ENCODE measurements around the gene ACTC1. TPM values are rescaled to one million over a fixed set of nuclear protein-coding genes. Genes with fewer than 3 reads are reported as not detected.
"Not testable (repeated sequence)": the region's sequence is repeated elsewhere in the genome, so short reads cannot be mapped to it uniquely, and the experiment has no call there.

ACTC1 gene
- polyA plus RNA-seq, 6 donors from 2014 or later: not detected

- Mint-ChIP-seq H3K4me3 (no peak overlapping the region), H3K27ac (peak overlapping the region in 1 of 6 donors; percentile 57), H3K36me3 (peaks cover 0 to 8% of the 10 kb centered on the region in 2 donors), H3K9me3 (peaks cover 2 to 20% (median 11%) of the 10 kb centered on the region in 7 donors), H3K27me3 (peaks cover 18 to 66% (median 42%) of the 10 kb centered on the region in 3 donors), H3K4me1 (no peaks in the 10 kb centered on the region)
- ATAC-seq (ENCODE audit: low read depth in 2 of 2) (no peak), DNase-seq (no peak)
Measured at GRCh38 chr15:34810443-34811129, 15.2 kb upstream of the ACTC1 start.

GRCh38 chr15:34809186-34809585 lies 13.8 kb upstream of the ACTC1 start:
- peaks cover 0 to 8% of the 10 kb centered on the region in 2 donors for H3K36me3 Mint-ChIP-seq
- no peaks in the 10 kb centered on the region for H3K4me1 Mint-ChIP-seq
- no peak for DNase-seq
- H3K4me3 Mint-ChIP-seq: no peak overlapping the region
- H3K27me3 Mint-ChIP-seq: peaks cover 24 to 52% (median 41%) of the 10 kb centered on the region in 3 donors
- peaks cover 2 to 20% (median 11%) of the 10 kb centered on the region in 7 donors for H3K9me3 Mint-ChIP-seq
- ATAC-seq (ENCODE audit: low read depth in 2 of 2): no peak
- H3K27ac Mint-ChIP-seq: no peak overlapping the region

- Mint-ChIP-seq H3K9me3 (peaks cover 2 to 20% (median 11%) of the 10 kb centered on the region in 7 donors), H3K4me3 (no peak overlapping the region), H3K27me3 (peaks cover 18 to 48% (median 36%) of the 10 kb centered on the region in 3 donors), H3K27ac (no peak overlapping the region), H3K4me1 (no peaks in the 10 kb centered on the region), H3K36me3 (peaks cover 0 to 8% of the 10 kb centered on the region in 2 donors)
- DNase-seq (no peak), ATAC-seq (ENCODE audit: low read depth in 2 of 2) (no peak)
Measured at GRCh38 chr15:34808016-34808415, 12.7 kb upstream of the ACTC1 start.

GRCh38 chr15:34807241-34807640 lies 11.9 kb upstream of the ACTC1 start:
- peak overlapping the region in 1 of 6 donors; percentile 4 for H3K27ac Mint-ChIP-seq
- H3K9me3 Mint-ChIP-seq: peaks cover 2 to 20% (median 11%) of the 10 kb centered on the region in 7 donors
- peaks cover 18 to 44% (median 32%) of the 10 kb centered on the region in 3 donors for H3K27me3 Mint-ChIP-seq
- H3K4me3 Mint-ChIP-seq; H3K36me3 Mint-ChIP-seq; H3K4me1 Mint-ChIP-seq; DNase-seq; ATAC-seq (ENCODE audit: low read depth in 2 of 2): not testable (repeated sequence)

- Mint-ChIP-seq H3K27ac (no peak overlapping the region), H3K36me3 (peaks cover 0 to 8% of the 10 kb centered on the region in 2 donors), H3K9me3 (peaks cover 2 to 20% (median 8%) of the 10 kb centered on the region in 7 donors), H3K4me1 (no peaks in the 10 kb centered on the region), H3K27me3 (peaks cover 15 to 40% (median 24%) of the 10 kb centered on the region in 3 donors), H3K4me3 (no peak overlapping the region)
- ATAC-seq (ENCODE audit: low read depth in 2 of 2) (no peak), DNase-seq (no peak)
Measured at GRCh38 chr15:34804776-34805175, 9.4 kb upstream of the ACTC1 start.

- no peaks in the 10 kb centered on the region for H3K4me1 Mint-ChIP-seq
- no peak overlapping the region for H3K27ac Mint-ChIP-seq
- H3K36me3 Mint-ChIP-seq: peaks cover 0 to 8% of the 10 kb centered on the region in 2 donors
- no peak for ATAC-seq (ENCODE audit: low read depth in 2 of 2)
- H3K9me3 Mint-ChIP-seq: peaks cover 2 to 20% (median 10%) of the 10 kb centered on the region in 7 donors
- peaks cover 14 to 40% (median 30%) of the 10 kb centered on the region in 3 donors for H3K27me3 Mint-ChIP-seq
- DNase-seq: no peak
- H3K4me3 Mint-ChIP-seq: no peak overlapping the region
Measured at GRCh38 chr15:34804113-34804512, 8.8 kb upstream of the ACTC1 start.

DNA sequence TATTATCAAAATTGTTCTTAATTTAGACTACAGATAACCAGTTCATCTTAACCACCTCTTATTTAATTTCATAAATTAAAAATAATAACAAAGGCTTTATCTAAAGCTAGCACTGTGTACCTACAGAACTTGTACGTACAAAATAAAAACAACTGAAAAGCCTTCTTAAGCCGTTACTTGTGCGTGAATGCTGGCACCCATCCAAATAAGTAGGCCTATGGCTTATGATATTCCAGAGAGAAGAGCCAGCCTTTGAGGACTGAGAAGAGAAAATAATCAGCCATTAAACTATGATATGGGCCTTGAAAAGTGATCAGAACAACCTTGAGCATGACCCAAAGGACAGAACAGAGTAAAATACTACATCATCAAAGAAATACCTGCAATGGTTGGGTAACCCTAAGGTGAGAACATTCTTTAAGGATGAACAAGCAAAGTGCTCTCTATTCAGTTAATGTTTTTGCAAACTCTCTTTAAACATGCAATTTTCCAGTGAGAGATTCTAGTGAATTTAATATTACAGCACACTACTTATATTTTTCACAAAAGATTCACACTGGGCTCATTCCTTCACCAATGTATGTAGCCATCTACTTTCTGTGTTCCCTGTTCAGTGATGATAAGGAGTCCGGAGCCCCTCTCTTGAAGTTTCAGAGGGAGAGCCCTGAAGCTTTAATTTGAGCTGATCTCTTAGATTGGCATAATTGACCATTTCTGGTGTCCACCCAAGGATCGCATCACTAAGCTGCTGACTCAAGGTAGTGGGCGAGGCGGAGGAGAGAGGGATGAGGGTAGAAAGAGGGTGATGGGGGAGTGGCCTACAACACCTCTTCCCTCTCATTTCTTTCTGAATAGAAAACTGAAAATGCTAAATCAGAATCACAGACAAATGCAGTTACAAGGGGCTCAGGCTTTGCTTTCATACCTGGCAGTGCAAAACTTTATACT lies 7.7 kb upstream of the ACTC1 start:
- Mint-ChIP-seq H3K9me3 (peaks cover 2 to 16% (median 8%) of the 10 kb centered on the region in 7 donors), H3K27ac (no peak overlapping the region), H3K4me1 (no peaks in the 10 kb centered on the region), H3K4me3 (no peak overlapping the region), H3K27me3 (peaks cover 12 to 35% (median 28%) of the 10 kb centered on the region in 3 donors), H3K36me3 (peaks cover 0 to 8% of the 10 kb centered on the region in 2 donors)
- DNase-seq: no peak
- ATAC-seq (ENCODE audit: low read depth in 2 of 2): no peak

GRCh38 chr15:34802371-34802770 lies 7.0 kb upstream of the ACTC1 start:
- Mint-ChIP-seq H3K4me1 (no peaks in the 10 kb centered on the region), H3K4me3 (no peak overlapping the region), H3K9me3 (peaks cover 1 to 11% (median 8%) of the 10 kb centered on the region in 7 donors), H3K27me3 (peaks cover 16 to 40% (median 32%) of the 10 kb centered on the region in 3 donors), H3K27ac (no peak overlapping the region), H3K36me3 (peaks cover 0 to 8% of the 10 kb centered on the region in 2 donors)
- DNase-seq (no peak), ATAC-seq (ENCODE audit: low read depth in 2 of 2) (no peak)

GRCh38 chr15:34799149-34800101 lies 4.1 kb upstream of the ACTC1 start:
- ATAC-seq (ENCODE audit: low read depth in 2 of 2) (no peak), DNase-seq (no peak)
- Mint-ChIP-seq H3K4me3 (peak overlapping the region in 1 of 8 donors; percentile 10), H3K36me3 (peaks cover 0 to under 1% of the 10 kb centered on the region in 2 donors), H3K9me3 (peaks cover 0 to 4% (median 0%) of the 10 kb centered on the region in 7 donors), H3K27ac (peak overlapping the region in 1 of 6 donors; percentile 39), H3K27me3 (peaks cover 23 to 55% (median 52%) of the 10 kb centered on the region in 3 donors), H3K4me1 (peaks cover 0 to under 1% (median 0%) of the 10 kb centered on the region in 3 donors)

DNA sequence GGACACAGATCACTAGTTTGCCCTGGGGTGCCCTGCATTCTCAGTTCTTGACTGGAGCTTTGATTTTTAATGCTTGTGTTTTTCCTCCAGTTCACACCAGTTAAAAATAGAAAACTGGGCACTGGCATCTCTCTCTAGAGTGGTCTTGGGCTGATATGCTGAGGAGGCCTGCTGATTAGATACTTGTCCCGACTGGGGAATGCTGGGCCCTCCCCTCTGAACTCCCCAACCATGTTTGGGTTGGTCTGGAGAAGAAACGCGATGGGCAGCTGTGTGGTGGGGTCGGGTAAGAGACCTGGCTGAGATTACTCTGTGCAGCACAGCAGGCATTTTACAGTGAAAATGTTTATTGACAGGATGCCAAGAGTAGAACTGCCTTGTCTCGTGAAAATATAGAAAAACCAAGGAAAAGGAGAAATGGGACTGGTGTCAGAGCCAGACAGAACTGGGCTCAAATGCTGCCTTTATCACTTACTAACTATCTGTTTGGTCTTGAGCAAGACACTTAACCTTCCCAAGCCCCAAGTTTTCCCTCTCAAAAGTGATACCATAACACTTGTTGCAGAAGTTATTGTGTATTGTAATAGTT lies 1.6 kb upstream of the ACTC1 start:
- Mint-ChIP-seq H3K36me3 (peaks cover 0 to 8% of the 10 kb centered on the region in 2 donors), H3K27me3 (peaks cover 39 to 72% (median 70%) of the 10 kb centered on the region in 3 donors), H3K4me3 (no peak overlapping the region), H3K4me1 (peaks cover 0 to 7% (median 0%) of the 10 kb centered on the region in 3 donors), H3K9me3 (peaks cover 0 to 4% (median 0%) of the 10 kb centered on the region in 7 donors), H3K27ac (peak overlapping the region in 1 of 6 donors; percentile 12)
- ATAC-seq (ENCODE audit: low read depth in 2 of 2): no peak
- no peak for DNase-seq

GRCh38 chr15:34794590-34795206 lies 651 bp downstream of the ACTC1 start:
- Mint-ChIP-seq H3K4me3 (no peak overlapping the region), H3K36me3 (peaks cover 0 to 8% of the 10 kb centered on the region in 2 donors), H3K4me1 (peaks cover 0 to 7% (median 0%) of the 10 kb centered on the region in 3 donors), H3K27ac (no peak overlapping the region), H3K27me3 (peaks cover 35 to 81% (median 76%) of the 10 kb centered on the region in 3 donors), H3K9me3 (peaks cover 0 to 2% (median 0%) of the 10 kb centered on the region in 7 donors)
- no peak for DNase-seq
- ATAC-seq (ENCODE audit: low read depth in 2 of 2): no peak

GRCh38 chr15:34793901-34794300 lies 1.4 kb downstream of the ACTC1 start:
- Mint-ChIP-seq H3K9me3 (no peaks in the 10 kb centered on the region), H3K4me3 (peak overlapping the region in 1 of 8 donors; percentile 28), H3K27me3 (peaks cover 39 to 81% (median 77%) of the 10 kb centered on the region in 3 donors), H3K27ac (no peak overlapping the region), H3K4me1 (peaks cover 0 to 7% (median 0%) of the 10 kb centered on the region in 3 donors), H3K36me3 (peaks cover 0 to 8% of the 10 kb centered on the region in 2 donors)
- ATAC-seq (ENCODE audit: low read depth in 2 of 2) (no peak), DNase-seq (no peak)

Data from naive B cell (primary cell).